Endothelial cell of hepatic sinusoid (primary cell): ENCODE data around the gene PPP2R5C.

ENCODE experiments used
- in situ Hi-C: cut with HindIII; loops from 2 replicates; pipeline ENCODE4 v1.10.0; 2017; ENCODE audit warnings: low sequenced_read_pairs

PPP2R5C gene

GRCh38 chr14:101878822-101879528 lies 117.5 kb downstream of the PPP2R5C start:
- in situ Hi-C loops = no loop called here

DNA sequence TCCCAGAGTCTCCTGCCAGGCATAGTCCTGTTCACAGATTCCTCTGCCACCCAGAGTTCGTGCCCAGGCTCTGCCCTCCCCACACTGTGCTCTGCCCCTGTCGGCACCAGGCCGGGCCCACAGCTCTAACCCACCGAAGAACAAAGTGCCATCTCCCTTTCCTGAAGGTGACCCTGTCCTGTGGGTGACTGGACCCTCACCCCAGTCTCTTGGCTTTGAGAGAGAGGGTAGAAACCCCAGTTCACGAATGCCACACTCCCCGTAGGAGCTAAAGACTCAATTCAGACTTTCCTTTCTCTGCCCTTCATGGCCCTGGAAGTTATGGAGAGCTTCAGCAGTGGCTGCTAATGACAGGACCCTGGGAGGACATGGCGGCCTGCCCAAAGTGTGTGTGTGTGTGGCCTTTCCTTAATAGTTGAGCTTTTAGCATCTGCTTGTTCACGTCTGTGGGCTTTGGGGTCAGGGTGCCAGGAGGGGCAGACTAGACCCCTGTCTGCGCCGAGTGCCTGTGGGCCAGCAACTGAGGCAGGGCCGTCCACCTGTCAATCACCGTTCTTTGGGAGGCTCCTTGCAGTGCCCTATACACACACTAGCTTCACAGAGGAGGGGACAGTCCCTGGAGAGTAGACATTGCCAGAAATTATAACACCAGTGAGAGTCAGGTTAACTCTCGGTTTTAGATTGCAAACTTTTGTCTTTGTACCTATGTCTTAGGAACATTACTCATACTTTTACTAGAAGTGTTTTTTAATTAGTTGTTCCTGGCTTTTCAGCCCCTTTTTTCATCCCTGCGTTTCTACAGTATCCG lies 118.2 kb downstream of the PPP2R5C start:
- in situ Hi-C loops = no loop called here

DNA sequence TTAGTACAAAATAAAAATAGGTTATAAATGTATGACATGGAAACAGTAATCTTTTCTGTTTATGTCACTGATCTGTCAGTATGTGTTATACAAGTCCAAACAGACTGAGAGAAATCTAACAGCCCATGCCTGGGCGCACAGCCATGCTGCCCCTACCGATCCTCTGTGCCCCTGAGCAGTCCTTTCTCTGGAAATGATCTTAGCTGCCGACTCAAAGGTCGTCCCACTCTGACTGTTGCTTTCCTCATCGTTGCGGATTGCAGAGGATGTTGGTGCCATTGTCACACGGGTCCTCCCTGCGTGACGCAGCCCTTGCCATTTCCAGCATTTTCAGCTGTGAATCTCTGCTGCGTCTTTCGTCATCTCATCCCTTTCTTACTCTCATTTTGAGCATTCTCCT lies 119.9 kb downstream of the PPP2R5C start:
- in situ Hi-C loops = no loop called here

GRCh38 chr14:101882141-101882935 lies 120.8 kb downstream of the PPP2R5C start:
- in situ Hi-C loops = no loop called here

GRCh38 chr14:101884089-101884933 lies 122.8 kb downstream of the PPP2R5C start:
- in situ Hi-C loops = no loop called here

DNA sequence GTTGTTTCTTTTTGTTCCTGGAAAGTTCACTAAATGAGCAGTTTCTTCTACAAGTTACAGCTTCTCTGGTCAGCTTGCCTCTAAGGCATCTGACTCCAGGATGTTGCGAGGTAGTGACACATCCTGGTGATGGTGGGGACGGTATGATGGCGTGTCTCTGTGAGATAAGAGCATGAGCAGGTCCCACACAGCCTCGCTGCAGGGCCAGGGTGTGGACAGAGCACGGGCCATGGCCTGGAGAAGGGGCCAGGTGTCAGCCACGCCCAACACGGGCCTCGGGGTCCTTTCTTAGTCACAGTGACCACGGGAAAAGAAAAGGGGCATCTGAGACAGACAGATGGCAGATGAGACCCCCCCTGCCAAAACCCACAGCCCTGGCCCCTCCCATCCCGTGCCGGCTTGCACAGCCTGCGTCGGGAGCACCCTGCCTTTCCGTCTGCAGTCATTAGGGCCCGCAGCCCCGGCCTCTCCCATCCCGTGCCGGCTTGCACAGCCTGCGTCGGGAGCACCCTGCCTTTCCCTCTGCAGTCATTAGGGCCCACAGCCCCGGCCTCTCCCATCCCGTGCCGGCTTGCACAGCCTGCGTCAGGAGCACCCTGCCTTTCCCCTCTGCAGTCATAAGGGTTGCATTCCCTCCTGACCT lies 123.5 kb downstream of the PPP2R5C start:
- in situ Hi-C loops = no loop called here

- in situ Hi-C loops = no loop called here
These were observed 125.7 kb downstream of the PPP2R5C start for GRCh38 chr14:101887219-101887618.

- in situ Hi-C loops = no loop called here
These were observed 126.7 kb downstream of the PPP2R5C start for GRCh38 chr14:101888182-101888581.

DNA sequence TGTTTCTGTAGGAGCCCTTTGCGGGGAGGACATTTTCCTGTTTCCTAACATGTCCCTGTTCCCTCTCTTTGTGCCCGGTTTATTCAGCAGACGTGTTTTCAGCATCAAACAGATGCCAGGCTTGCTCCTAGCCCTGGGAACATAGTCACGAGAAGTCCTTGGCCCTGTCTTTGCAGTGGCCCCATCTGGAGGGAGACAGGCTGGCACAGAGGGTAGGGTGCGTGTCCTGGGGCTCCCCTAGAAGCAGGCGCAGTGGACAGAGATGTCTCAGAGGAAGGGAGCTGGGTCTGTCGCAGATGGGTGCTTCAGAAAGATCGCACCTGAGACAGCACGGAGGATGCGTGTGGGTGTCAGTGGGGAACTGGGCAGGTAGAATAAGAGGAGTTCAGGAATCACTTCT lies 127.9 kb downstream of the PPP2R5C start:
- in situ Hi-C loops = no loop called here

GRCh38 chr14:101889898-101890297 lies 128.4 kb downstream of the PPP2R5C start:
- in situ Hi-C loops = no loop called here

DNA sequence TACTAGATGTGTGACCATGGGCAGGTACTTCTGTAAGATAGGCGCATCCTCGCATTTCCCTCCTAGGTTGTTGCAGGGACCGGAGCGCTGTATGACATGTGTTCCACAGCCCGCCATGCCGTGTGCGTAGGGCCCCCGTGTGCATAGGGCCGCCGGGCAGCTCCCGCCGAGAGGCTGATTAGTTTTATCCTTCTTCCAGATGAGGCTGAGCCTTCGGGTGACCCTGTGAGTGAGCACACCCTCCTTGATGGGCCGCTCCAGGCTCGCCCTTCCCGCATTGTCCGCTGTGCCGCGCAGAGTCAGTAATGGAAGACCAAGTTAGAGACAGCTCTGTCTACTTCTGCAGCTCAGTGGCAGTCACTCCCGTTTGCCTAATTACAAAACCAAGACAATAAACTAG lies 130.0 kb downstream of the PPP2R5C start:
- in situ Hi-C loops = no loop called here

GRCh38 chr14:101893759-101894158 lies 132.2 kb downstream of the PPP2R5C start:
- in situ Hi-C loops = no loop called here

GRCh38 chr14:101894365-101895081 lies 133.0 kb downstream of the PPP2R5C start:
- in situ Hi-C loops = no loop called here

DNA sequence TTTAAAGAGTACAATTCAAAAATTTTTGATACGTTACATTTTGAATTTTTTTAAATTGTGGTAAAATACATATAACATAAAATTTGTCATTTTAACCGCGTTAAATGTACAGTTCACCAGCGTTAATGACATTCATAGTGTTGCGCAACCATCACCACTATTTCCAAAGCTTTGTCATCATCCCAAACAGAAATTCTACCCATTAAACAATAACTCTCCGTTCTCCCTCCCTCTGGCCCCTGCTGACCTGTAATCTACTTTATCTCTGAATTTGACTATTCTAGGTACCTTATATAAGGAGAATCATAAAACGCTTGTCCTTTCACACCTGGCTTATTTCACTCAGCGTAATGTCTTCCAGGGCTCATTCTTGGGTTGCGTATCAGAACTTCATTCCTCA lies 133.7 kb downstream of the PPP2R5C start:
- in situ Hi-C loops = no loop called here

DNA sequence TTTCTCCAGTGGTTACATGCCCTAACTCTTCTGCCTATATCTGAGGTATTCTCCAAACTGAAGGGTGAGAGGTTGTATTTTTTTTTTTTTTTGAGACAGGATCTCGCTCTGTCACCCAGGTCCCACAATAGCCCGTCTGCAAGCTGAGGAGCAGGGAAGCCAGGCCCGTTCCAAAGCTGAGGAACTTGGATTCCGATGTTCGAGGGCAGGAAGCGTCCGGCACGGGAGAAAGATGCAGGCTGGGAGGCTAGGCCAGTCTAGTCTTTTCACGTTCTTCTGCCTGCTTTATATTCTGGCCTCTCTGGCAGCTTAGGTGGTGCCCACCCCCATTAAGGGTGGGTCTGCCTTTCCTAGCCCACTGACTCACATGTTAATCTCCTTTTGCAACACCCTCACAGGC lies 135.8 kb downstream of the PPP2R5C start:
- in situ Hi-C loops = no loop called here

GRCh38 chr14:101898416-101898815 lies 136.9 kb downstream of the PPP2R5C start:
- in situ Hi-C loops = no loop called here

DNA sequence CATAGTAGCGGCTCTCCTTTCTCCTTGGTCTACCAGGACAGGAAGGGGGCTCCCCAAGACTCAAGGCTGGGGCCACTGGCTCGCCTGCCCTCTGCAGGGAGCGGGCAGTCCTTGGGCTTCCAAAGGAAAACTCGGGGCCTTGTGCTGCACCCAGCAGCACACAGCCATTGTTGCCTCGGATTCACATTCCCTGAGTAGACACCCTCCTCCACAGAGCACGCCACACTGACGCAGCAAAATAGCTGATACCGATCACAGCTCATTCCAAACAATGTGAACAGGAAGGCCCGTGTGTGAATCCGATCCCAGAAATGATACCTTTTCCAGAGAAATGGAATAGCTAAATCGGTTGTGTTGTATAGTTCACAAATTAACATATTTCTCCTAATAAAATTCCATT lies 137.8 kb downstream of the PPP2R5C start:
- in situ Hi-C loops = no loop called here

DNA sequence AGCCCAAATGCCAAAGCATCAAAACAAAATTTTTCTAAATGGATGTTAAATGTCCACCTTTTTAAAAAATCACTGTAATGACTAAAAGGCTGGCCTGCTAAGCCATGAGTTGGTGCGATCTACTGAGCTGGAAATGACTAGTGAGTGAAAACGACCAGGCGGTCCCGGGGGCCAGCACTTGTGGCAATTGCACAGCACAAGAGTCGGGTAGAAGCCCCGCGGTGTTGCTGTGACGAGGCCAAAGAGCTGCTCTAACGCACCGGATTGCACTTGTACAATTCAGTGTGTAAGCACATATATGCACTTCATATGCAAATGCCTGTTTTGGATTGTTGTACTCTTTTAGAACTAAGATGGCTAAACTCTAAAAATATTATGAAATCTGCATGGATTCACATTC lies 138.7 kb downstream of the PPP2R5C start:
- in situ Hi-C loops = no loop called here

DNA sequence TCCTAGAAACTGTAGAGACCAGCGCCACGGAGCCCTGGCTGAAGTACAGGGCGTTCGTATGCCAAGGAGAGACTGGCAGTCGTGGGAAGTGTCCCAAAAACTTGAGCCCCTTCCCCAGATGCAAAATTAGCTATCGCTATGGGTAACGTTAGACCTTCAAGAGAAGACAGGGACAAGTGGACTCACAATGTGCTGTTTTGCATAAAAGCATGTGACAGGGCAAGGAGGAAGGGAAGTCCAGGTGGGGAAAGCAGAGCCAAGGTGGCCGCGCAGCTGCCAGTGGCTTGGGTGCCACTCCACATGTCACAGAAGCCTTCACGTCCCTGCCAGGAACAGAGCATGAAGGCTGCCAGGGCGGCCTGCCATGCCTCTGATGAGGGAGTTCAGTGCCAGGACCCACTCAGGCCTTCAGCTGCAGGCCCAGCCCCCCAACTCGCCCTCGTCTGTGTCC lies 141.6 kb downstream of the PPP2R5C start:
- in situ Hi-C loops = no loop called here
